ENCODE results near the gene CAMK1D.
A peak's percentile ranks its signal among the peaks of the same experiment; 100 is the strongest.

CAMK1D gene

GRCh38 chr10:12782537-12782936 is 433.2 kb downstream of the CAMK1D start:
- no peaks in the 10 kb centered on the region for H3K9me2 ChIP-seq (replicated peaks; ENCODE audit: control insufficient read depth, low read length)
- H3K4me3 ChIP-seq (ENCODE audit: low read length) = no peak overlapping the region
- H3K4me2 ChIP-seq (ENCODE audit: low read length) = no peak overlapping the region
- H3K36me3 ChIP-seq (ENCODE audit: control insufficient read depth, low read length) = peaks cover 5% of the 10 kb centered on the region
- no peaks in the 10 kb centered on the region for H3F3A ChIP-seq (ENCODE audit: control insufficient read depth, insufficient read depth)
- no peaks in the 10 kb centered on the region for H4K20me1 ChIP-seq (ENCODE audit: control insufficient read depth, insufficient read depth, low read depth, low read length)
- no peaks in the 10 kb centered on the region for H3K27me3 ChIP-seq (ENCODE audit: control insufficient read depth, low read length)
- H3K79me2 ChIP-seq (ENCODE audit: control insufficient read depth, low read length) = no peaks in the 10 kb centered on the region
- H3K9me3 ChIP-seq (ENCODE audit: control insufficient read depth, insufficient read depth, low read length) = no peaks in the 10 kb centered on the region
- H3K4me1 ChIP-seq (ENCODE audit: control insufficient read depth, low read length) = no peaks in the 10 kb centered on the region
- H3K27ac ChIP-seq (ENCODE audit: low read depth, low read length) = no peak overlapping the region
- TF ChIP-seq CTCF (IDR thresholded peaks at IDR 0.05; ENCODE audit: low read depth, low read length, poor library complexity, severe bottlenecking) = peak; percentile 90
- no peak for TF ChIP-seq EZH2phosphoT487 (IDR thresholded peaks at IDR 0.05; ENCODE audit: borderline replicate concordance, low read length)

GRCh38 chr10:12783293-12783692 is 433.9 kb downstream of the CAMK1D start:
- no peak overlapping the region for H3K4me2 ChIP-seq (ENCODE audit: low read length)
- no peak overlapping the region for H3K4me3 ChIP-seq (ENCODE audit: low read length)
- TF ChIP-seq CTCF (IDR thresholded peaks at IDR 0.05; ENCODE audit: low read depth, low read length, poor library complexity, severe bottlenecking) (no peak), EZH2phosphoT487 (IDR thresholded peaks at IDR 0.05; ENCODE audit: borderline replicate concordance, low read length) (no peak)
- no peaks in the 10 kb centered on the region for H3K79me2 ChIP-seq (ENCODE audit: control insufficient read depth, low read length)
- H3F3A ChIP-seq (ENCODE audit: control insufficient read depth, insufficient read depth) = no peaks in the 10 kb centered on the region
- H3K27ac ChIP-seq (ENCODE audit: low read depth, low read length) = no peak overlapping the region
- no peaks in the 10 kb centered on the region for H4K20me1 ChIP-seq (ENCODE audit: control insufficient read depth, insufficient read depth, low read depth, low read length)
- H3K36me3 ChIP-seq (ENCODE audit: control insufficient read depth, low read length) = peaks cover 5% of the 10 kb centered on the region
- no peaks in the 10 kb centered on the region for H3K9me3 ChIP-seq (ENCODE audit: control insufficient read depth, insufficient read depth, low read length)
- no peaks in the 10 kb centered on the region for H3K27me3 ChIP-seq (ENCODE audit: control insufficient read depth, low read length)
- H3K4me1 ChIP-seq (ENCODE audit: control insufficient read depth, low read length) = no peaks in the 10 kb centered on the region
- no peaks in the 10 kb centered on the region for H3K9me2 ChIP-seq (replicated peaks; ENCODE audit: control insufficient read depth, low read length)

- H3K27ac ChIP-seq (ENCODE audit: low read depth, low read length) = no peak overlapping the region
- H3K79me2 ChIP-seq (ENCODE audit: control insufficient read depth, low read length) = no peaks in the 10 kb centered on the region
- no peaks in the 10 kb centered on the region for H3K9me2 ChIP-seq (replicated peaks; ENCODE audit: control insufficient read depth, low read length)
- TF ChIP-seq CTCF (IDR thresholded peaks at IDR 0.05; ENCODE audit: low read depth, low read length, poor library complexity, severe bottlenecking) (no peak), EZH2phosphoT487 (IDR thresholded peaks at IDR 0.05; ENCODE audit: borderline replicate concordance, low read length) (no peak)
- H3K4me1 ChIP-seq (ENCODE audit: control insufficient read depth, low read length) = no peaks in the 10 kb centered on the region
- H4K20me1 ChIP-seq (ENCODE audit: control insufficient read depth, insufficient read depth, low read depth, low read length) = no peaks in the 10 kb centered on the region
- peaks cover 5% of the 10 kb centered on the region for H3K36me3 ChIP-seq (ENCODE audit: control insufficient read depth, low read length)
- H3K4me3 ChIP-seq (ENCODE audit: low read length) = no peak overlapping the region
- H3K4me2 ChIP-seq (ENCODE audit: low read length) = no peak overlapping the region
- no peaks in the 10 kb centered on the region for H3K9me3 ChIP-seq (ENCODE audit: control insufficient read depth, insufficient read depth, low read length)
- H3K27me3 ChIP-seq (ENCODE audit: control insufficient read depth, low read length) = no peaks in the 10 kb centered on the region
- H3F3A ChIP-seq (ENCODE audit: control insufficient read depth, insufficient read depth) = no peaks in the 10 kb centered on the region
Observed at GRCh38 chr10:12784646-12785045, 435.3 kb downstream of the CAMK1D start.

- H3K27ac ChIP-seq (ENCODE audit: low read depth, low read length) = no peak overlapping the region
- no peaks in the 10 kb centered on the region for H3K4me1 ChIP-seq (ENCODE audit: control insufficient read depth, low read length)
- H3K9me2 ChIP-seq (replicated peaks; ENCODE audit: control insufficient read depth, low read length) = no peaks in the 10 kb centered on the region
- no peaks in the 10 kb centered on the region for H3K79me2 ChIP-seq (ENCODE audit: control insufficient read depth, low read length)
- H3K36me3 ChIP-seq (ENCODE audit: control insufficient read depth, low read length) = peaks cover 4% of the 10 kb centered on the region
- TF ChIP-seq CTCF (IDR thresholded peaks at IDR 0.05; ENCODE audit: low read depth, low read length, poor library complexity, severe bottlenecking) (no peak), EZH2phosphoT487 (IDR thresholded peaks at IDR 0.05; ENCODE audit: borderline replicate concordance, low read length) (no peak)
- no peaks in the 10 kb centered on the region for H3K27me3 ChIP-seq (ENCODE audit: control insufficient read depth, low read length)
- no peak overlapping the region for H3K4me3 ChIP-seq (ENCODE audit: low read length)
- H3K4me2 ChIP-seq (ENCODE audit: low read length) = no peak overlapping the region
- H3K9me3 ChIP-seq (ENCODE audit: control insufficient read depth, insufficient read depth, low read length) = no peaks in the 10 kb centered on the region
- no peaks in the 10 kb centered on the region for H3F3A ChIP-seq (ENCODE audit: control insufficient read depth, insufficient read depth)
- no peaks in the 10 kb centered on the region for H4K20me1 ChIP-seq (ENCODE audit: control insufficient read depth, insufficient read depth, low read depth, low read length)
Observed at GRCh38 chr10:12785415-12785831, 436.1 kb downstream of the CAMK1D start.

Data from DOHH2 (cell line).